K562 treated with DMSO at 1 percent for 24 hours (cell line): ENCODE measurements around the gene MRPL19. TPM values are rescaled to one million over a fixed set of nuclear protein-coding genes. Genes with fewer than 3 reads are reported as not detected.

ENCODE experiments used
- total RNA-seq: library from RNA; unstranded; fragments of 300-600 nt; gene quantifications from 2 replicates; pipeline ENCODE4 v1.2.3, GENCODE V29; 2022; ENCODE audit warnings: low read depth; ENCODE audit not compliant: insufficient read depth

MRPL19 gene
- 16.6 and 22.2 TPM in 2 replicates for total RNA-seq

DNA sequence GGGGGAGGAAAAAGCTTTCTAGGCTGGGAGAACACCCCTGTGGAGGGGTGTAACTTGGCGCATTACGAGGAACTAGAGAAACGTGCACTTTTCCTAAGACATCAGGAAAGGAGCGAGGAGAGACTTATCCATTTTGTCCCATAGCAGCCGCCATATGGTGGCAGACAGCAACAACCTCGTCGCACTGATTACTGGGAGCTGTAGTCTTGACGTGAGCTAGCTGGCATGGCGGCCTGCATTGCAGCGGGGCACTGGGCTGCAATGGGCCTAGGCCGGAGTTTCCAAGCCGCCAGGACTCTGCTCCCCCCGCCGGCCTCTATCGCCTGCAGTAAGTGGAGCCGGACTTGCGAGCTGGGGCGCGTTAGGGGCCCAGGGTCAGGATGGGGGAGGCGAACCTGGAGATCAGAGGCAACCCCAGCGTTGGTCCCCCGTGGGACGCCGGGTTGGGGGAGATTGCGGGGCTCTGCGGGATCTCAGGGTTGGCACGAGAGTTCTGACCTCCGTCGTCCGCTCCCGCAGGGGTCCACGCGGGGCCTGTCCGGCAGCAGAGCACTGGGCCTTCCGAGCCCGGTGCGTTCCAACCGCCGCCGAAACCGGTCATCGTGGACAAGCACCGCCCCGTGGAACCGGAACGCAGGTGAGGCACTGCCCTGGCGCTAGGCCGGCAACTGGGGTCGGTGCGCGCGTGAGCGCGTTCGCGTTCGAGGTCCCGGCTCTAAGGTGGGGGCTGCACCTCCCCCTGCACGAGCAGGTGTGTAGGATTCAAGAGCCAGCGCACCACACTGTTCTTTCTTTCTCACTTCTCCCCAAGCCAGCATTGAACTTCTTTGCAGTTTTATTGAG lies at the start of gene MRPL19:
Gene MRPL19 (plus strand): TSS at position 201 of the 843 bp plus-strand sequence. CDS start 25 bp downstream, at position 226.

DNA sequence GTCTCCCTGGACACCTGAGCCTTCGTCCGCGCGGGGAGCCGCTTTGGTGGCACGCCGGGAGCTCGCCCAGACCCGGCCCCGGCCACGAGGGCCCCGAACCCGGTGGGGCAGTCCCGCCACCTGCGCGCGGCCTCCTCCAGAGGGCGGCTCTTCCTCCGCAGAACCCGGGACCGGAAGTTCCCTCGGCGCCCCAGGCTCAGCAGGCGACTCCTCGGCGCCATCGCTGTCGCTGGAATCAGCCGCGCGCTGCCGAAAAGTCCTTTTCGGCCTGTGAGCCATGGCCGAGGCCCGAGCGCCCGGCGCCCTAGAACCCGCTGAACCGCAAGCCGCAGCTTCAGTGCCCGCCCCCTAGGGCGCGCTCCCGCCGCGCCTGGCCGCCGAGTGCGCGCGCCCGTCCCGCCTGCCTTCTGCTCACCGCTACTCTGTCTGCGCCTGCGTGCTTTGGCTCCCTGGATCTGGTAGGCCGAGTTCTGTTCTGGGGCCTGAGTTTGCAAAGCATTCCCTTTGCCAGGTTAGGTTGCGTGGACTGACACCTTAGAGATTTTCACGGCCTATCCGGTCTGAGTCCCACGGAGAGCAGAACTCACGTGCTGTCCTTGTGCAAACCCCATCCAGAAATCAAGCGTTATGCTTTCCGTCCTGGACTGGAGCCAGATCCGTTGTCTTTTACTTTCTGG lies 64.1 kb downstream of the MRPL19 start, which contains the start of gene GCFC2:
Gene GCFC2 (minus strand): TSS at position 339 of the 677 bp plus-strand sequence. CDS start 60 bp downstream, at position 279.

Other genes starting within 250 kb of the MRPL19 start
- gene EVA1A, start 85.8 kb upstream of the MRPL19 start, total RNA-seq, result not detected in 2 replicates
- 6.9 and 8.4 TPM in 2 replicates for gene GCFC2, start 64.1 kb downstream of the MRPL19 start, total RNA-seq